ENCODE results near the gene WDR18.
A peak's percentile ranks its signal among the peaks of the same experiment; 100 is the strongest.

The WDR18 gene

GRCh38 chr19:995051-995827 lies 11.1 kb downstream of the WDR18 start:
- TF ChIP-seq, protein P1, sequence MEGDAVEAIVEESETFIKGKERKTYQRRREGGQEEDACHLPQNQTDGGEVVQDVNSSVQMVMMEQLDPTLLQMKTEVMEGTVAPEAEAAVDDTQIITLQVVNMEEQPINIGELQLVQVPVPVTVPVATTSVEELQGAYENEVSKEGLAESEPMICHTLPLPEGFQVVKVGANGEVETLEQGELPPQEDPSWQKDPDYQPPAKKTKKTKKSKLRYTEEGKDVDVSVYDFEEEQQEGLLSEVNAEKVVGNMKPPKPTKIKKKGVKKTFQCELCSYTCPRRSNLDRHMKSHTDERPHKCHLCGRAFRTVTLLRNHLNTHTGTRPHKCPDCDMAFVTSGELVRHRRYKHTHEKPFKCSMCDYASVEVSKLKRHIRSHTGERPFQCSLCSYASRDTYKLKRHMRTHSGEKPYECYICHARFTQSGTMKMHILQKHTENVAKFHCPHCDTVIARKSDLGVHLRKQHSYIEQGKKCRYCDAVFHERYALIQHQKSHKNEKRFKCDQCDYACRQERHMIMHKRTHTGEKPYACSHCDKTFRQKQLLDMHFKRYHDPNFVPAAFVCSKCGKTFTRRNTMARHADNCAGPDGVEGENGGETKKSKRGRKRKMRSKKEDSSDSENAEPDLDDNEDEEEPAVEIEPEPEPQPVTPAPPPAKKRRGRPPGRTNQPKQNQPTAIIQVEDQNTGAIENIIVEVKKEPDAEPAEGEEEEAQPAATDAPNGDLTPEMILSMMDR (IDR thresholded peaks at IDR 0.05; ENCODE audit: low read depth, low read length): no peak
- no peak for DNase-seq (ENCODE audit: extremely low read depth, low read depth)

- TF ChIP-seq, protein P1 (IDR thresholded peaks at IDR 0.05; ENCODE audit: low read depth, low read length): no peak
- DNase-seq (ENCODE audit: extremely low read depth, low read depth): no peak
These were observed 12.1 kb downstream of the WDR18 start for GRCh38 chr19:996051-996838.

DNA sequence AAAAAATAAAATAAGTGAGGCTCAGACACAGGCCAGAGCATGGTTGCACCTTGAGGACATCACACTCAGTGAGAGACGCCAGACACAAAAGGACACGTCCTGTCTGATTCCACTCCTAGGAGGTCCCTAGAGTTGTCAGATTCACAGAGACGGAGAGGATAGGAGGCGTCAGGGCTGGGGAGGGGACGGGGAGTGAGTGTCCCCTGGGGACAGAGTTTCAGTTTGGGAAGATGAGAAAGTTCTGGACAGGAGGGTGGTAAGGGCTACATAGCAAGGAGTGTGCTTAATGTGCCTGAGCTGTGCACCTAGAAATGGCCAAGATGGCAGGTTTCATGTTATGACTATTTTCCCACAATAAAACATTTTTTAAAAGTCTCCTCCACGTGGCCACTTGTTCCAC lies 13.9 kb downstream of the WDR18 start:
- DNase-seq (ENCODE audit: extremely low read depth, low read depth): no peak
- TF ChIP-seq, protein P1 (IDR thresholded peaks at IDR 0.05; ENCODE audit: low read depth, low read length): no peak

- DNase-seq (ENCODE audit: extremely low read depth, low read depth): no peak
- TF ChIP-seq, protein P1 (IDR thresholded peaks at IDR 0.05; ENCODE audit: low read depth, low read length): no peak
These were observed 15.2 kb downstream of the WDR18 start for GRCh38 chr19:999379-999719.

DNA sequence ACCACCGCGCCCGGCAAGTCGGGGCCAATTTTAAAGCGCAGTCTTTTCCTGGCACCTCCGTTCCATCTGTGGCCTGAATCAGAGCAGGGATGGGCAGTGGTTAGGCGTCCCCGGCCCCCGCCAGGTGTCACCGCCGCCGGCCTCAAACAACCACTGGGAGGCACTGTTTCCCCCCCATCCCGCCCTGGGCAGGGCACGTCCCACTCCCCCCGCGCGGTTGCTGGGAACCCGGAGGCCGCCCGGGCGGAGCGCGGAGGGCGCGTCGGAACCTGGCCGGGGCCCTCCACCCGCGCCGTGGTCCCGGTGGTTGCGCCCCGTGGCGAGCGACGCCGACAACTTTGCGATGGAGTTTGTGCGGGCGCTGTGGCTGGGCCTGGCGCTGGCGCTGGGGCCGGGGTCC lies 15.9 kb downstream of the WDR18 start, which contains the start of gene GRIN3B:
Gene GRIN3B (plus strand): TSS at position 325 of the 400 bp plus-strand sequence. CDS start 19 bp downstream, at position 344.
- DNase-seq (ENCODE audit: extremely low read depth, low read depth): no peak
- TF ChIP-seq, protein P1 (IDR thresholded peaks at IDR 0.05; ENCODE audit: low read depth, low read length): peak; percentile 49

DNA sequence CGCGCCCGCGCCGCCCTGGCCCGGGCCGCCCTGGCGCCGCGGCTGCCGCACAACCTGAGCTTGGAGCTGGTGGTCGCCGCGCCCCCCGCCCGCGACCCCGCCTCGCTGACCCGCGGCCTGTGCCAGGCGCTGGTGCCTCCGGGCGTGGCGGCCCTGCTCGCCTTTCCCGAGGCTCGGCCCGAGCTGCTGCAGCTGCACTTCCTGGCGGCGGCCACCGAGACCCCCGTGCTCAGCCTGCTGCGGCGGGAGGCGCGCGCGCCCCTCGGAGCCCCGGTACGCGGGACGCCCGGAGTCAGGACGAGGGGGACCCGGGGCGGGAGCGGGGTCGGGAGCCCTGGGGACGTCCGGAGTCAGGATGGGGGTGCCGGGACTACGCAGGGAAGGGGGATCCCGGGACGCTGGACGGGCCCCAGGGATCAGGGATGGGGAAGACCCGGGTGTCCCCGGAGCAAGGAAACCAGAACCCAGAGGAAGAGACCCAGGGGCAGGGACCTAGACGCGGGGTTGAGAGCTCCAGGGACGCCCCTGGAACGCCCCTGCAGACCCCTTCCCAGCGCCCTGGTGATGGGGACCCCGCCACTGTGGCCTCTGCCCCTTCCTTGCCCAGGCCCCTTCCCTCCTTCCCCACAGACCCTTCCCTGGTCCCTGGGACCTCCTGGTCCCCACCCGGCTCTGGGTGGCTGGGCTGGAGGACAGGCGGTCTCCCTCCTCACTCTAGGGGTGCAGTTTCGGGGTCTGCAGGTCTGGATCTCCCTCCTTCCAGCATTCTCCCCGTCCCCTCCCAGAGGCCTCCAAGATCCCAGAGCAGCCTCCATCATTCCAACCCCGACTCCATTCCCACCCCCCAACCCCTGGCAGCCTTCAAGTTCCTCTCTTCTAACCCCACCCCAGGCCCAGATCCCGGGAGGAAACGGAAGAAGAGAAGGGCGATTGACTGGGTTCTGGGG lies 16.7 kb downstream of the WDR18 start:
- TF ChIP-seq, protein P1 (IDR thresholded peaks at IDR 0.05; ENCODE audit: low read depth, low read length): no peak
- DNase-seq (ENCODE audit: extremely low read depth, low read depth): no peak

Measured in AG09319 (cell line).